Small intestine (tissue), 7 donors: ENCODE results near the gene MXI1. TPM values are rescaled to one million over a fixed set of nuclear protein-coding genes. Genes with fewer than 3 reads are reported as not detected.
"Not testable (repeated sequence)": the region's sequence is repeated elsewhere in the genome, so short reads cannot be mapped to it uniquely, and the experiment has no call there.

ENCODE experiments used
- DNase-seq, 2 donors: peaks; one replicate each; pipeline versions ENCODE4 v3.0.0 to v3.0.0-alpha.2; 2013
- FAIRE-seq: peaks from 2 replicates; lab custom pipeline; 2012; peaks lifted over from hg19 to GRCh38; lab: Jason Lieb, UNC
- H3K27ac ChIP-seq, 3 donors: one replicate each; pipeline ENCODE4 v1.5.1; 2013; ENCODE audit warnings: low read length in 2 of 3, mild to moderate bottlenecking in 2 of 3, control low read depth in 1 of 3, inconsistent platforms in 1 of 3, low read depth in 1 of 3, moderate library complexity in 1 of 3
- H3K27me3 ChIP-seq, 3 donors: one replicate each; pipeline ENCODE4 v1.6.1; 2013; ENCODE audit warnings: low read length in 3 of 3, inconsistent platforms in 1 of 3; ENCODE audit not compliant: control insufficient read depth in 3 of 3, insufficient read depth in 3 of 3
- H3K36me3 ChIP-seq, 3 donors: one replicate each; pipeline ENCODE4 v1.6.1; 2013; ENCODE audit warnings: low read length in 3 of 3, inconsistent platforms in 1 of 3, low read depth in 1 of 3, mild to moderate bottlenecking in 1 of 3, moderate library complexity in 1 of 3; ENCODE audit not compliant: control insufficient read depth in 3 of 3, insufficient read depth in 2 of 3
- H3K4me1 ChIP-seq, 3 donors: one replicate each; pipeline ENCODE4 v1.6.1; 2013; ENCODE audit warnings: low read length in 2 of 3, inconsistent platforms in 1 of 3, low read depth in 1 of 3, mild to moderate bottlenecking in 1 of 3, moderate library complexity in 1 of 3; ENCODE audit not compliant: control insufficient read depth in 3 of 3, insufficient read depth in 2 of 3
- H3K4me3 ChIP-seq, 3 donors: one replicate each; pipeline ENCODE4 v1.5.1; 2013; ENCODE audit warnings: low read length in 3 of 3, control low read depth in 1 of 3, inconsistent platforms in 1 of 3, low read depth in 1 of 3, mild to moderate bottlenecking in 1 of 3, moderate library complexity in 1 of 3
- H3K9me3 ChIP-seq, 2 donors: one replicate each; pipeline ENCODE4 v1.6.1; 2013; ENCODE audit warnings: low read depth in 1 of 2, low read length in 1 of 2; ENCODE audit not compliant: control insufficient read depth in 2 of 2, insufficient read depth in 1 of 2
- WGBS, 3 donors: extraction: QIAGEN DNeasy Blood & Tissue Kit; methylation state at CpG; one replicate each; pipeline ENCODE4 v1.1.7; 2013; 5-methylcytosine and 5-hydroxymethylcytosine counted together
- polyA plus RNA-seq, 4 donors: library from polyadenylated mRNA; stranded (reverse) in 3 of 4; unstranded in 1 of 4; fragments of 200-250 nt in 3 of 4; fragments of 120-200 nt in 1 of 4; gene quantifications; one replicate each; pipeline versions ENCODE4 v1.2.1 to v1.2.3, GENCODE V29; 2013
- donor health status: healthy with polysubstance abuse.
- donor health status: control.
- donor health status: control.
- donor health status: Bipolar disorder and iron deficiency.
- donor health status: healthy.

The MXI1 gene
- polyA plus RNA-seq, 4 donors: 12.0 to 21.8 (median 18.0) TPM

GRCh38 chr10:110174816-110175215 is 32.6 kb upstream of the MXI1 start:
- H3K27ac ChIP-seq: no peak overlapping the region
- H3K4me1 ChIP-seq: peaks cover 0 to 18% (median 5%) of the 10 kb centered on the region in 3 donors
- peaks cover 0 to 7% (median 0%) of the 10 kb centered on the region in 3 donors for H3K27me3 ChIP-seq
- no peaks in the 10 kb centered on the region for H3K9me3 ChIP-seq
- DNase-seq: no peak
- no peaks in the 10 kb centered on the region for H3K36me3 ChIP-seq
- no peak overlapping the region for H3K4me3 ChIP-seq
- 83 to 93% (median 87%) methylated on average over 5 of the region's 5 CpGs for WGBS, 3 donors
- no peak for FAIRE-seq

DNA sequence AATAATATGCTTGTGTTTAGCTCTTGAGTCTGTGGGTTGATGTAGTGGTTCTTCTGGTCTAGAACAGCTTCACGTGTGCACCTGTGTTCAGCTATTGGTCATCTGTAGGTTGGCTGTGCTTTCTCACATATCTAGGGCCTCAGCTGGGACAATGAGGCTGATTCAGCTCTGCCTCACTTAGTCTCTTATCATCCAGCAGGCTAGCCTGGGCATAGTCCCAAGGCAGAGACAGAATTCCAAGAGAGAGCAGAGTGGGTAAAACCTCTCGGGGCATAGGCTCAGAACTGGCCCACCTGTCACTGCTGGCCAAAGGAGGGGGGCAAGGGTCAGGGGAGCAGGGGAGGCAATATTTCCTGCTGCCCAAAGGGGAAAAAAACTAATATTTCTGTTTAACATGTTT is 32.0 kb upstream of the MXI1 start:
- FAIRE-seq (no peak), DNase-seq (peak; percentile 37 to 66)
- Histone ChIP-seq H3K27ac (no peak overlapping the region), H3K27me3 (peaks cover 0 to 3% (median 0%) of the 10 kb centered on the region in 3 donors), H3K4me3 (no peak overlapping the region), H3K9me3 (no peaks in the 10 kb centered on the region), H3K36me3 (no peaks in the 10 kb centered on the region), H3K4me1 (peaks cover 0 to 14% (median 2%) of the 10 kb centered on the region in 3 donors)
- 31 to 71% (median 58%) methylated on average over 2 of the region's 2 CpGs for WGBS, 3 donors

- DNase-seq (no peak), FAIRE-seq (no peak)
- Histone ChIP-seq H3K4me1 (peaks cover 0 to 11% (median 0%) of the 10 kb centered on the region in 3 donors), H3K4me3 (no peak overlapping the region), H3K9me3 (no peaks in the 10 kb centered on the region), H3K27me3 (no peaks in the 10 kb centered on the region), H3K36me3 (no peaks in the 10 kb centered on the region), H3K27ac (no peak overlapping the region)
- WGBS, 3 donors: 56 to 82% (median 65%) methylated on average over 19 of the region's 19 CpGs
Measured at GRCh38 chr10:110176141-110177030, 31.0 kb upstream of the MXI1 start.

DNA sequence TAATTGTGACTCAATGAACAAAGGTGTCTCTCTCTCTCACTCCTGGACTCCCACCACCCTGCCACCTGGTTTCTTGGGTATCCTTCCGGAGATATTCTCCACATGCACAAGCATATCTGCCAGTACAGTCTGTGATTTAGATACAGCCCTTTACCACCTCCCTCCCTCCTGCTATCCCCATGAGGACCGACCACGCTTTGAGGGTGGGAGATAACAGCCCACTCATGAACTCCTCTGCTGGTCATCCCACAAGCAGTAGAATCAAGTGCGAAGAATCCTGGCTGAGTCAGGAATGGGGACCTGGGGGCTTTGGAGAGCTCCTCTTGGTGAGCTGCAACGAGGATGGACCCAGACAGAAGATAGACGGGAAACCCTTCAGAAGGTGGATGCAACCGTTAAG is 28.2 kb upstream of the MXI1 start:
- FAIRE-seq (no peak), DNase-seq (no peak)
- 83 to 93% (median 91%) methylated on average over 7 of the region's 7 CpGs for WGBS, 3 donors
- H3K27me3 ChIP-seq: no peaks in the 10 kb centered on the region
- H3K4me3 ChIP-seq: no peak overlapping the region
- peaks cover 0 to 11% (median 0%) of the 10 kb centered on the region in 3 donors for H3K4me1 ChIP-seq
- no peaks in the 10 kb centered on the region for H3K9me3 ChIP-seq
- no peaks in the 10 kb centered on the region for H3K36me3 ChIP-seq
- no peak overlapping the region for H3K27ac ChIP-seq

GRCh38 chr10:110181451-110181850 is 26.0 kb upstream of the MXI1 start:
- no peak for DNase-seq
- no peak overlapping the region for H3K4me3 ChIP-seq
- 89 to 92% (median 90%) methylated on average over 10 of the region's 10 CpGs for WGBS, 3 donors
- no peaks in the 10 kb centered on the region for H3K9me3 ChIP-seq
- FAIRE-seq: no peak
- no peaks in the 10 kb centered on the region for H3K36me3 ChIP-seq
- H3K4me1 ChIP-seq: no peaks in the 10 kb centered on the region
- no peaks in the 10 kb centered on the region for H3K27me3 ChIP-seq
- H3K27ac ChIP-seq: no peak overlapping the region

DNA sequence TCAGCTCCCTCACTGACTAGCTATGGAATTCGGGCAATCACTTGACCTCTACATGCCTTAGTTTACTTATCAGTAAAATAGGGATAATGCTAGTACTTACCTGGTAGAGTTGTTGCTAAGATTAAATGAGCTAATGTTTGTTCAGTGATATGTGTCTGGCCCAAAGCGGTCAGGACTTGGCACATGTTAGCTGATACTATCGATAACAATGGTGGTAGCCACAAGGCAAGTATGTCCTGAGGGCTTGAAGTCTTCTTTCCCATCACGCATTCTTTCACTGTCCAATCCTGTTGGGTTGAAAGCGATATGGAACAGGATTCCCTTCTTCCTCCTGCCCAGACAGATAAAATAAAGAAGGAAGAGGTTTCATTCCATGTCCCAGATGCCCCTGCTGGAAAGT is 25.5 kb upstream of the MXI1 start:
- H3K4me3 ChIP-seq: no peak overlapping the region
- H3K27ac ChIP-seq: no peak overlapping the region
- DNase-seq (no peak), FAIRE-seq (no peak)
- no peaks in the 10 kb centered on the region for H3K36me3 ChIP-seq
- no peaks in the 10 kb centered on the region for H3K27me3 ChIP-seq
- H3K4me1 ChIP-seq: no peaks in the 10 kb centered on the region
- no peaks in the 10 kb centered on the region for H3K9me3 ChIP-seq
- 86 to 92% (median 88%) methylated on average over 5 of the region's 5 CpGs for WGBS, 3 donors

GRCh38 chr10:110184398-110184797 is 23.0 kb upstream of the MXI1 start:
- WGBS, 3 donors: 68 to 81% (median 68%) methylated on average over 6 of the region's 6 CpGs
- FAIRE-seq (no peak), DNase-seq (no peak)
- Histone ChIP-seq H3K27ac (no peak overlapping the region), H3K27me3 (no peaks in the 10 kb centered on the region), H3K36me3 (no peaks in the 10 kb centered on the region), H3K4me3 (no peak overlapping the region), H3K4me1 (no peaks in the 10 kb centered on the region), H3K9me3 (no peaks in the 10 kb centered on the region)

- H3K27ac ChIP-seq: peak overlapping the region in 2 of 3 donors; percentile 16 to 60
- not testable (repeated sequence) for H3K4me1 ChIP-seq, H3K9me3 ChIP-seq, H3K4me3 ChIP-seq, H3K27me3 ChIP-seq, H3K36me3 ChIP-seq, FAIRE-seq
- 44 to 80% (median 56%) methylated on average over 2 of the region's 2 CpGs for WGBS, 3 donors
- peak in 1 of 2 donors; percentile 86 for DNase-seq
Measured at GRCh38 chr10:110185646-110186182, 21.7 kb upstream of the MXI1 start.
